Stomach (tissue), 9 donors: Measurements from ENCODE around the gene RPTOR. TPM values are rescaled to one million over a fixed set of nuclear protein-coding genes. Genes with fewer than 3 reads are reported as not detected.
A peak's percentile ranks its signal among the peaks of the same experiment; 100 is the strongest.

Experiments
- DNase-seq, 2 donors: peaks; one replicate each; pipeline versions ENCODE4 v3.0.0 to v3.0.0-alpha.2; 2013 to 2019
- H3K27ac ChIP-seq, 5 donors: fragments of 200-600 bp in 4 of 5; sonication (generic) in 4 of 5; one replicate each; pipeline ENCODE4 v1.5.1; 2013 to 2019; ENCODE audit warnings: mild to moderate bottlenecking in 1 of 5, moderate library complexity in 1 of 5
- H3K27me3 ChIP-seq, 3 donors: fragments of 200-600 bp; sonication (generic); one replicate each; pipeline ENCODE4 v1.5.1; 2017 to 2019; ENCODE audit warnings: mixed run types in 1 of 3
- H3K36me3 ChIP-seq, 4 donors: fragments of 200-600 bp; sonication (generic); 1 replicate in 3 of 4; 2 replicates in 1 of 4; pipeline ENCODE4 v1.5.1; 2016 to 2019
- H3K4me1 ChIP-seq, 4 donors: fragments of 200-600 bp; sonication (generic); one replicate each; pipeline ENCODE4 v1.5.1; 2016 to 2019
- H3K4me3 ChIP-seq, 4 donors: fragments of 200-600 bp; sonication (generic) in 3 of 4; one replicate each; pipeline ENCODE4 v1.5.1; 2016 to 2019; ENCODE audit warnings: mild to moderate bottlenecking in 1 of 4
- H3K9me3 ChIP-seq, 4 donors: fragments of 200-600 bp; sonication (generic); one replicate each; pipeline ENCODE4 v1.5.1; 2016 to 2019
- CTCF ChIP-seq, 7 experiments: fragments of 450-650 bp in 4 of 7; fragments of 200-600 bp in 3 of 7; sonication (generic) in 3 of 7; IDR thresholded peaks; one replicate each; pipeline ENCODE4 v1.5.1; 2016 to 2019; ENCODE audit warnings: antibody characterized with exemption in 7 of 7, control low read depth in 2 of 7, mild to moderate bottlenecking in 1 of 7
- EP300 ChIP-seq: sonication (generic); formaldehyde crosslinking; IDR thresholded peaks from one replicate; pipeline ENCODE4 v1.6.1; 2017; ENCODE audit warnings: antibody characterized with exemption
- POLR2A ChIP-seq, 4 donors: fragments of 450-650 bp; IDR thresholded peaks; one replicate each; pipeline ENCODE4 v1.6.1; 2016; ENCODE audit warnings: antibody characterized with exemption in 4 of 4, control low read depth in 2 of 4, mild to moderate bottlenecking in 1 of 4, moderate library complexity in 1 of 4
- POLR2AphosphoS5 ChIP-seq, 3 donors: sonication (generic); formaldehyde crosslinking; IDR thresholded peaks; one replicate each; pipeline ENCODE4 v1.6.1; 2016; ENCODE audit warnings: antibody characterized with exemption in 3 of 3
- WGBS, 5 donors: extraction: QIAGEN DNeasy Blood & Tissue Kit in 3 of 5; methylation state at CpG; one replicate each; pipeline versions ENCODE4 v1.1.5 to v1.1.7; 2013 to 2018; 5-methylcytosine and 5-hydroxymethylcytosine counted together
- intact Hi-C: fragments of 100-400 bp; cut with DNase I; formaldehyde crosslinking; loops from one replicate; pipeline ENCODE4 v1.15.1; 2023; ENCODE audit warnings: low total_unique reads
- polyA plus RNA-seq, 3 donors: library from polyadenylated mRNA; stranded (reverse); fragments of 200-250 nt; gene quantifications; one replicate each; pipeline ENCODE4 v1.2.3, GENCODE V29; 2013
- total RNA-seq, 5 donors: library from RNA; depleted of rRNA; stranded (reverse); fragments of >200 nt; gene quantifications; one replicate each; pipeline versions ENCODE4 v1.1.0 to v1.2.3, GENCODE V29; 2014 to 2016
- donor health status: healthy with polysubstance abuse.
- donor health status: Bipolar disorder and iron deficiency.
- donor health status: healthy.

The RPTOR gene
- total and polyA plus RNA-seq, 8 donors = 3.8 to 103 (median 19.3) TPM

GRCh38 chr17:80826346-80826954, 281.8 kb downstream of the RPTOR start:
- 88 to 94% (median 92%) methylated on average over 17 to 23 of the region's 23 CpGs for WGBS, 5 donors
- no peak for DNase-seq
- H3K4me1 ChIP-seq = no peaks in the 10 kb centered on the region
- H3K4me3 ChIP-seq = no peak overlapping the region
- intact Hi-C loops = no loop called here
- peak overlapping the region in 2 of 5 donors; percentile 32 to 39 for H3K27ac ChIP-seq
- peaks cover 6 to 78% (median 55%) of the 10 kb centered on the region in 4 donors for H3K36me3 ChIP-seq
- no peaks in the 10 kb centered on the region for H3K9me3 ChIP-seq
- TF ChIP-seq POLR2AphosphoS5 (IDR thresholded peaks at IDR 0.05) (no peak), CTCF (IDR thresholded peaks at IDR 0.05) (no peak), EP300 (no peak), POLR2A (IDR thresholded peaks at IDR 0.05) (no peak)
- no peaks in the 10 kb centered on the region for H3K27me3 ChIP-seq

GRCh38 chr17:80826955-80827645, 282.5 kb downstream of the RPTOR start:
- peak in 1 of 2 donors; percentile 53 for DNase-seq
- WGBS, 5 donors = 74 to 86% (median 84%) methylated on average over 18 to 20 of the region's 20 CpGs
- H3K27me3 ChIP-seq = no peaks in the 10 kb centered on the region
- no peaks in the 10 kb centered on the region for H3K9me3 ChIP-seq
- peak overlapping the region in 3 of 5 donors; percentile 32 to 57 (median 39) for H3K27ac ChIP-seq
- peaks cover 6 to 71% (median 51%) of the 10 kb centered on the region in 4 donors for H3K36me3 ChIP-seq
- peaks cover 1 to 4% (median 2%) of the 10 kb centered on the region in 4 donors for H3K4me1 ChIP-seq
- no peak overlapping the region for H3K4me3 ChIP-seq
- intact Hi-C loops = no loop called here
- TF ChIP-seq EP300 = no peak
- peak in 1 of 3 donors; percentile 16 for TF ChIP-seq POLR2AphosphoS5 (IDR thresholded peaks at IDR 0.05)

- DNase-seq = no peak
- H3K36me3 ChIP-seq = peaks cover 6 to 63% (median 43%) of the 10 kb centered on the region in 4 donors
- H3K9me3 ChIP-seq = no peaks in the 10 kb centered on the region
- peaks cover 6 to 12% (median 10%) of the 10 kb centered on the region in 4 donors for H3K4me1 ChIP-seq
- H3K27me3 ChIP-seq = no peaks in the 10 kb centered on the region
- no peak overlapping the region for H3K4me3 ChIP-seq
- intact Hi-C loops = no loop called here
- no peak for TF ChIP-seq POLR2A (IDR thresholded peaks at IDR 0.05)
- no peak for TF ChIP-seq POLR2AphosphoS5 (IDR thresholded peaks at IDR 0.05)
- TF ChIP-seq EP300 = no peak
- TF ChIP-seq CTCF (IDR thresholded peaks at IDR 0.05) = no peak
- 87 to 91% (median 90%) methylated on average over 29 to 34 of the region's 34 CpGs for WGBS, 5 donors
- peak overlapping the region in 1 of 5 donors; percentile 57 for H3K27ac ChIP-seq
These were observed 283.3 kb downstream of the RPTOR start for GRCh38 chr17:80827646-80828643.

GRCh38 chr17:80829166-80829813, 284.7 kb downstream of the RPTOR start:
- DNase-seq = no peak
- H3K4me3 ChIP-seq = no peak overlapping the region
- H3K9me3 ChIP-seq = no peaks in the 10 kb centered on the region
- H3K27me3 ChIP-seq = no peaks in the 10 kb centered on the region
- peaks cover 6 to 50% (median 34%) of the 10 kb centered on the region in 4 donors for H3K36me3 ChIP-seq
- WGBS, 5 donors = 92 to 95% (median 94%) methylated on average over 26 of the region's 26 CpGs
- intact Hi-C loops = no loop called here
- H3K4me1 ChIP-seq = peaks cover 14 to 24% (median 19%) of the 10 kb centered on the region in 4 donors
- TF ChIP-seq POLR2AphosphoS5 (IDR thresholded peaks at IDR 0.05) (no peak), CTCF (IDR thresholded peaks at IDR 0.05) (no peak), POLR2A (IDR thresholded peaks at IDR 0.05) (no peak), EP300 (no peak)
- H3K27ac ChIP-seq = no peak overlapping the region
